ENCODE results near the gene PTOV1. TPM values are rescaled to one million over a fixed set of nuclear protein-coding genes. Genes with fewer than 3 reads are reported as not detected.

PTOV1 gene
- total and polyA plus RNA-seq, 10 of the 15 experiments (the other 5 are each of a cell fraction or from before 2014, with no cell fraction given), result 3.2 to 83.5 (median 22.3) TPM

GRCh38 chr19:49889687-49890348 is 38.9 kb downstream of the PTOV1 start (continued):
- TF ChIP-seq KLF5 (IDR thresholded peaks at IDR 0.05; ENCODE audit: partially characterized antibody) (peak; percentile 49), ZBTB33 (IDR thresholded peaks at IDR 0.05) (peak; percentile 89), POLR2AphosphoS2 (IDR thresholded peaks at IDR 0.05; ENCODE audit: low read depth, low read length) (peak; percentile 44; the same call in 1 of the 2 replicates), SRF (IDR thresholded peaks at IDR 0.05; ENCODE audit: low read depth in 2 of 2, low read length in 2 of 2) (0 out of 4 replicates have a peak, but pooled peaks of 1 of the 2 experiments have one; percentile 4), MYC (IDR thresholded peaks at IDR 0.05; ENCODE audit: insufficient read depth, insufficient read length, insufficient replicate concordance, low read length, severe bottlenecking) (peak; percentile 91), MXI1 (IDR thresholded peaks at IDR 0.05; ENCODE audit: low read depth, low read length) (peak; percentile 85), IKZF1 (conservative IDR thresholded peaks at IDR 0.05) (peak; percentile 76; the same call in 1 of the 2 replicates), NKRF (conservative IDR thresholded peaks at IDR 0.05) (peak; percentile 74), USF1 (IDR thresholded peaks at IDR 0.05; ENCODE audit: borderline replicate concordance, extremely low read length, insufficient read depth, low read depth, low read length) (peak; percentile 51), CTCF (IDR thresholded peaks at IDR 0.05 in 2 of 3, conservative IDR thresholded peaks at IDR 0.05 in 1 of 3; ENCODE audit: control insufficient read depth in 2 of 3, extremely low read depth in 1 of 3, insufficient read depth in 1 of 3, low read depth in 3 of 3, low read length in 3 of 3) (peak; percentile 64 to 79 (median 71)), SP1 (IDR thresholded peaks at IDR 0.05; ENCODE audit: low read depth, low read length) (peak; percentile 30), ZNF207 (IDR thresholded peaks at IDR 0.05; ENCODE audit: borderline replicate concordance) (peak; percentile 65; the same call in 1 of the 2 replicates), SIN3A (IDR thresholded peaks at IDR 0.05; ENCODE audit: low read depth, low read length) (0 out of 2 replicates have a peak, but pooled peaks have one; percentile 51), NFYB (IDR thresholded peaks at IDR 0.05; ENCODE audit: insufficient read depth, low read depth, low read length) (no peak), MTA2 (IDR thresholded peaks at IDR 0.05; ENCODE audit: low read depth) (no peak), MLLT1 (IDR thresholded peaks at IDR 0.05) (0 out of 2 replicates have a peak, but pooled peaks have one; percentile 58), PKNOX1 (IDR thresholded peaks at IDR 0.05) (peak; percentile 20; the same call in 1 of the 2 replicates), TCF12 (IDR thresholded peaks at IDR 0.05; ENCODE audit: low read depth, low read length) (no peak), BRCA1 (IDR thresholded peaks at IDR 0.05; ENCODE audit: low read depth, low read length) (no peak)

All from GM12878 (cell line).